Neutrophil (primary cell): ENCODE measurements around the gene UBXN11.
A peak's percentile ranks its signal among the peaks of the same experiment; 100 is the strongest.

ENCODE experiments used
- H3K27ac ChIP-seq: fragments of 200-600 bp; sonication (generic); 2 replicates; pipeline ENCODE4 v1.5.1; 2016; ENCODE audit warnings: mild to moderate bottlenecking, moderate library complexity
- H3K27me3 ChIP-seq: fragments of 200-600 bp; sonication (generic); 2 replicates; pipeline ENCODE4 v1.6.0; 2016; ENCODE audit warnings: mild to moderate bottlenecking
- H3K36me3 ChIP-seq: fragments of 200-600 bp; sonication (generic); 2 replicates; pipeline ENCODE4 v1.5.1; 2017
- H3K4me1 ChIP-seq, 2 experiments: fragments of 200-600 bp in 1 of 2; sonication (generic) in 1 of 2; 1 replicate in 1 of 2; 2 replicates in 1 of 2; pipeline versions ENCODE4 v1.5.1 to v1.6.1; 2013 to 2016; ENCODE audit warnings: low read depth in 1 of 2, low read length in 1 of 2, mild to moderate bottlenecking in 1 of 2, moderate library complexity in 1 of 2; ENCODE audit not compliant: control insufficient read depth in 1 of 2, insufficient read depth in 1 of 2
- H3K4me3 ChIP-seq, 2 experiments: fragments of 200-600 bp in 1 of 2; sonication (generic) in 1 of 2; 1 replicate in 1 of 2; 2 replicates in 1 of 2; pipeline ENCODE4 v1.5.1; 2013 to 2016; ENCODE audit warnings: low read depth in 1 of 2, low read length in 1 of 2, mild to moderate bottlenecking in 1 of 2, moderate library complexity in 1 of 2
- H3K9me3 ChIP-seq: fragments of 200-600 bp; sonication (generic); 2 replicates; pipeline ENCODE4 v1.5.1; 2016
- TF ChIP-seq, protein P1 (sequence below): fragments of 200-600 bp; sonication (generic); IDR thresholded peaks from 2 replicates; pipeline ENCODE4 v1.5.1; 2016; ENCODE audit warnings: antibody characterized with exemption

UBXN11 gene

DNA sequence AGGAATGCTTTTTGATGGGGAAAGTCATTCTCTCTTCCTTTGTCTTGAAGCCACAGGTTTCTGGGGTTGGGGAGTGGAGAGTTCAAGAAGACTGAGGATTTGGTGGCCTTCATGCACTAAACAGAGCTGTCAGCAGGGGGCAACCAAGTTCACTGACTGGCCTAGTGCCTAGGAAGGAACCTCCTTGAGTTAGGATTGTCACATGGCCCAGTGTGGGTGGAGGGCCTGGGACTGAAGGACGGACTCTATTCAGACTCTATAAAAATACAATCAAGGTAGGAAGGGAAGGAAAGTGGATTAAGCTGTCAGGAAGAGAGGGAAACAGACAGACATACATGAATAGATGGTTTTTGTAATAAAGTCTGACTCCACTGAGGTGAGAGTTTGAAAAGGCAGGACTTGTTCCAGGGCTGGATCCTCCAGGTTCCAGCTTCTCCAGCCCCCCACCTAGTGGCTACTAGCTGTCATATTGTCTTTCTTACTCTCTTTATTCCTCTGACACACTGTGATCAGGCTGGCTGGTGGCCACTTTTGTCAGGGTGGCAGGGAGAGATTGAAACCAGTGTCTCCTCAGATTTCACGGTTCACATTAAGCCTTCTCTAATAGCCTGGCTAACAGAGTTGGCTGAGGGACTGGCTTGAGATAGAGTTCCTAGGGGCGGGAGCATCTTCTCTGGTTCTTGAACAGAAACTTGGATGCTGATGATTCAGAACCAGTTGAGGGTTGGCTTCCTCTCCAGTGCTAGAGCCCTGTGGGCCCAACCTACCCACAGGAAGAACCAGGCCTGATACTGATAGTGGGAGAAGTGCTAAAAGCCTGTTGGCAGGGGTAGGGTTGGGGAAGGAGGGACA is 30.6 kb downstream of the UBXN11 start:
- H3K27me3 ChIP-seq: no peaks in the 10 kb centered on the region
- peak overlapping the region; percentile 9 to 42 for H3K4me3 ChIP-seq
- peak overlapping the region; percentile 100 for H3K27ac ChIP-seq
- TF ChIP-seq, protein P1, sequence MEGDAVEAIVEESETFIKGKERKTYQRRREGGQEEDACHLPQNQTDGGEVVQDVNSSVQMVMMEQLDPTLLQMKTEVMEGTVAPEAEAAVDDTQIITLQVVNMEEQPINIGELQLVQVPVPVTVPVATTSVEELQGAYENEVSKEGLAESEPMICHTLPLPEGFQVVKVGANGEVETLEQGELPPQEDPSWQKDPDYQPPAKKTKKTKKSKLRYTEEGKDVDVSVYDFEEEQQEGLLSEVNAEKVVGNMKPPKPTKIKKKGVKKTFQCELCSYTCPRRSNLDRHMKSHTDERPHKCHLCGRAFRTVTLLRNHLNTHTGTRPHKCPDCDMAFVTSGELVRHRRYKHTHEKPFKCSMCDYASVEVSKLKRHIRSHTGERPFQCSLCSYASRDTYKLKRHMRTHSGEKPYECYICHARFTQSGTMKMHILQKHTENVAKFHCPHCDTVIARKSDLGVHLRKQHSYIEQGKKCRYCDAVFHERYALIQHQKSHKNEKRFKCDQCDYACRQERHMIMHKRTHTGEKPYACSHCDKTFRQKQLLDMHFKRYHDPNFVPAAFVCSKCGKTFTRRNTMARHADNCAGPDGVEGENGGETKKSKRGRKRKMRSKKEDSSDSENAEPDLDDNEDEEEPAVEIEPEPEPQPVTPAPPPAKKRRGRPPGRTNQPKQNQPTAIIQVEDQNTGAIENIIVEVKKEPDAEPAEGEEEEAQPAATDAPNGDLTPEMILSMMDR: peak; percentile 92
- H3K4me1 ChIP-seq: peaks cover 57 to 66% of the 10 kb centered on the region in 2 experiments
- H3K36me3 ChIP-seq: peaks cover 12% of the 10 kb centered on the region
- H3K9me3 ChIP-seq: no peaks in the 10 kb centered on the region

DNA sequence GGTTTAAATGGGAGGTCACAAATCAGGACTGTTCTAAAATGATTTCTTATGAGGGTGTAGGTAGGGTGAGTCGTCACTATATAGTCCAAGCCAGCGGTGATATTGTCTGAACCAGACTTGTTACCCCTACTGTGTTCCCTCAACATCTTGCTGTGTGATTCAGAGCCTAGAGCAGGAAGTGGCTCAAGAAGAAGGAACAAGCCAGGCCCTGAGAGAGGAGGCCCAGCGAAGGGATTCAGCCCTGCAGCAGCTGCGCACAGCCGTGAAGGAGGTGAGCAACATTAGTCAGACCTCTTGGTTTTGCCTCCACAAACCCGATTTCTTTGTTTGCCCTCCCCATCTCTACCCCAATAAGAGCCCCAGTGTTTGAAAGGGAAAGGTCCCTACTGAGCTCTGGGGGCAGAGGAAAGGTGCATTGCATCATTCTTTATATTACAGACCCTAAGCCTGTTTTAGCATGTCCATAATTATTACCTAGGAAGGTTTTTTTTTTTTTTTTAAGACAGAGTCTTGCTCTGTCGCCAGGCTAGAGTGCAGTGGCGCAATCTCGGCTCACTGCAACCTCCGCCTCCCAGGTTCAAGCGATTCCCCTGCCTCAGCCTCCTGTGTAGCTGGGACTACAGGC is 31.5 kb downstream of the UBXN11 start:
- TF ChIP-seq, protein P1: no peak
- peak overlapping the region; percentile 100 for H3K27ac ChIP-seq
- H3K9me3 ChIP-seq: no peaks in the 10 kb centered on the region
- H3K4me3 ChIP-seq: peak overlapping the region; percentile 9 to 42
- H3K4me1 ChIP-seq: peaks cover 52 to 57% of the 10 kb centered on the region in 2 experiments
- no peaks in the 10 kb centered on the region for H3K27me3 ChIP-seq
- H3K36me3 ChIP-seq: peaks cover 10% of the 10 kb centered on the region

DNA sequence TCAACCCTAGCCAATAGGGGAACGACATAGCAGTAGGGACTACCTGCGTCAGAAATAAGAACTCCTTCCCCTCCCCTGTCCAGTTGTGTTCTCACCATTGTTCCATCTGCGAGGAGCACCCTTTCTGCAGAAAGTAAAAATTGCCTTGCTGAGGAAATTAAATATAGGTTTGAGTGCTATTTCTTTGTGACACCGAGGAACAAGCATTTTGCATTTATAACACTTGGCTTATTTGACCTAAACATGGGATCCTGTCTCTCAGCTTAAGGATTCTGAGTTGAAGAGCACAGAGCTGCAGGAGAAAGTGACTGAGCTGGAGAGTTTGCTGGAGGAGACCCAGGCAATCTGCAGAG is 37.3 kb downstream of the UBXN11 start:
- Histone ChIP-seq H3K4me1 (peaks cover 3% of the 10 kb centered on the region in 2 experiments), H3K27ac (no peak overlapping the region), H3K4me3 (no peak overlapping the region), H3K9me3 (no peaks in the 10 kb centered on the region), H3K36me3 (peaks cover 10% of the 10 kb centered on the region), H3K27me3 (no peaks in the 10 kb centered on the region)
- TF ChIP-seq, protein P1: no peak

DNA sequence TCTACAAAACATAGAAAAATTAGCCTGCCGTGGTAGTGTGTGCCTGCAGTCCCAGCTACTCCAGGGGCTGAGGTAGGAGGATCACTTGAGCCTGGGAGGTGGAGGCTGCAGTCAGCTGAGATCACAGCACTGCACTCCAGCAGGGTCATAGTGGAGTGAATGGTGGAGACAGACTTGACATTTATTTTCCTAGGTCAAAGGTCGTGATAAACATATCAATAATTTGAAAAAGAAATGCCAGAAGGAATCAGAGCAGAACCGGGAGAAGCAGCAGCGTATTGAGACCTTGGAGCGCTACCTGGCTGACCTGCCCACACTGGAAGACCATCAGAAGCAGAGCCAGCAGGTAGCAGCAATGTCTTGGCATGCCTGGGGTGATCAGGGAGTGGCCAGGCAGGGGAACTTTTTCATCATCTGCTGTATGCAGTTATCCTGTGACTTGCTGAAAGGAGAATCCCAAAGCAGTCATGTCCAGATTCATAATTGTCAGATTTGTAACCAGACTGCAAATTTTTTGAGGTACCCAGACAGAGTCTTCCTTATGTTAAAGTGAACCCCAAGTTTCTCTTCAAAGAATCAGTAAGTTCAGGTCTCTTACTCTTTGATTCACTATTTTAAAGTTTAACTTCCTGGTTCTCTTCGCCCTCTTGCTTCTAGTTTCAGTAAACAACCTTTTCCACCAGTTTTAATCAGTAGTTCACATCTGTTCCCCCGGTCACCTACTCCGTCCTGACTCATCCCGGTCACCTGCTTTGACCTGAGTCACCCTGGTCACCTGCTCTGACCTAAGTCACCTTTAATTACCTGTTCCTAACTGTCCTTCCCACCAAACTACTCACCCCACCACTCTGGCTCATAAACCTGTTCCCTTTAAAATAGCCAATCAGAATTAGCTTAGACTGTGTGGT is 37.9 kb downstream of the UBXN11 start:
- peaks cover 10% of the 10 kb centered on the region for H3K36me3 ChIP-seq
- H3K27me3 ChIP-seq: no peaks in the 10 kb centered on the region
- H3K27ac ChIP-seq: no peak overlapping the region

DNA sequence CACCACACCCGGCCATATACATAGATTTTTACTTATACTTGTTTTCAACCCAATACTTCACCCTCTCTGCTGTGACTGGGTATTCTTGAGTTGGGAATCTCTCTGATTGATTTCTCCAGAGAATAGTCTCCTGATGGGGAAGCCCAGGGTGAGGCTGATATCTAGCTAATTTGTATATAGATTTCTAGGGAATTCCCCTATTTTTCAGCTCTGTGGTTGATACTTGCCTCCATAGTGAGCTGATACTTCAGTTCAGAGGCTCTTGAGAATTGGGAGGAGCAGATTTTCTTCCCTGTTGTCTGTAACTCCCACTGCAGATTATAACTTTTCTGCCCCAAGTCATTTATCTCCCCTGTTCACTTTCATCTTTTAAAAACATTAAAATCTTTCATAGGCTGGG is 41.0 kb downstream of the UBXN11 start:
- H3K4me3 ChIP-seq: no peak overlapping the region
- no peak overlapping the region for H3K27ac ChIP-seq
- no peaks in the 10 kb centered on the region for H3K36me3 ChIP-seq
- no peaks in the 10 kb centered on the region for H3K9me3 ChIP-seq
- TF ChIP-seq, protein P1: no peak
- H3K27me3 ChIP-seq: no peaks in the 10 kb centered on the region
- peaks cover 26 to 34% of the 10 kb centered on the region in 2 experiments for H3K4me1 ChIP-seq

More for the DNA sequence above, 37.9 kb downstream of the UBXN11 start:
- Histone ChIP-seq H3K4me3 (no peak overlapping the region), H3K4me1 (peaks cover 1 to 3% of the 10 kb centered on the region in 2 experiments), H3K9me3 (no peaks in the 10 kb centered on the region)
- TF ChIP-seq, protein P1: no peak
